Suprapubic skin (tissue), 4 donors: ENCODE data around the gene SYT2.
"Not testable (repeated sequence)": the region's sequence is repeated elsewhere in the genome, so short reads cannot be mapped to it uniquely, and the experiment has no call there.

Experiments
- EP300 ChIP-seq: sonication (generic); formaldehyde crosslinking; IDR thresholded peaks from one replicate; pipeline ENCODE4 v1.6.1; 2017; ENCODE audit warnings: antibody characterized with exemption
- POLR2A ChIP-seq, 2 donors: fragments of 450-650 bp; IDR thresholded peaks; one replicate each; pipeline ENCODE4 v1.6.1; 2017; ENCODE audit warnings: antibody characterized with exemption in 2 of 2, mild to moderate bottlenecking in 2 of 2, moderate library complexity in 2 of 2
- POLR2AphosphoS5 ChIP-seq, 3 donors: sonication (generic); formaldehyde crosslinking; IDR thresholded peaks; one replicate each; pipeline ENCODE4 v1.6.1; 2017; ENCODE audit warnings: antibody characterized with exemption in 3 of 3
- TF ChIP-seq, protein P1 (sequence below), 2 donors: fragments of 200-600 bp in 1 of 2; fragments of 450-650 bp in 1 of 2; sonication (generic) in 1 of 2; IDR thresholded peaks; one replicate each; pipeline ENCODE4 v1.5.1; 2016 to 2019; ENCODE audit warnings: antibody characterized with exemption in 2 of 2, mild to moderate bottlenecking in 1 of 2, moderate library complexity in 1 of 2

DNA sequence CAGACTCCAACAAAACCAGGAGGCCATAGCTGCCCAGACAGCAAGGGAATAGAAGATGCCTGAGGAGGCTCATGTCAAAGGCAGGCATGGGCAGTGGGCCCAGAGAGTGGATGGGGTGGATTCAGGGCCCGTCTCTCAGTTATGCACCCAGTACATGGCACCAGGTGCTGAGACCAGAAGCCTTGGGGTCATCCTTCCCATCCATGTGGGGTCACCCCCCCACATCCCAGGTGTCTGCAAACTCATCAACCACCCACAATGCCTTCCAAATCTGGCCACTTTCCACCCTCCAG is 95.1 kb downstream of the SYT2 start:
- TF ChIP-seq, protein P1, sequence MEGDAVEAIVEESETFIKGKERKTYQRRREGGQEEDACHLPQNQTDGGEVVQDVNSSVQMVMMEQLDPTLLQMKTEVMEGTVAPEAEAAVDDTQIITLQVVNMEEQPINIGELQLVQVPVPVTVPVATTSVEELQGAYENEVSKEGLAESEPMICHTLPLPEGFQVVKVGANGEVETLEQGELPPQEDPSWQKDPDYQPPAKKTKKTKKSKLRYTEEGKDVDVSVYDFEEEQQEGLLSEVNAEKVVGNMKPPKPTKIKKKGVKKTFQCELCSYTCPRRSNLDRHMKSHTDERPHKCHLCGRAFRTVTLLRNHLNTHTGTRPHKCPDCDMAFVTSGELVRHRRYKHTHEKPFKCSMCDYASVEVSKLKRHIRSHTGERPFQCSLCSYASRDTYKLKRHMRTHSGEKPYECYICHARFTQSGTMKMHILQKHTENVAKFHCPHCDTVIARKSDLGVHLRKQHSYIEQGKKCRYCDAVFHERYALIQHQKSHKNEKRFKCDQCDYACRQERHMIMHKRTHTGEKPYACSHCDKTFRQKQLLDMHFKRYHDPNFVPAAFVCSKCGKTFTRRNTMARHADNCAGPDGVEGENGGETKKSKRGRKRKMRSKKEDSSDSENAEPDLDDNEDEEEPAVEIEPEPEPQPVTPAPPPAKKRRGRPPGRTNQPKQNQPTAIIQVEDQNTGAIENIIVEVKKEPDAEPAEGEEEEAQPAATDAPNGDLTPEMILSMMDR (IDR thresholded peaks at IDR 0.05), result not testable (repeated sequence)
- TF ChIP-seq POLR2AphosphoS5 (IDR thresholded peaks at IDR 0.05); POLR2A (IDR thresholded peaks at IDR 0.05); EP300: not testable (repeated sequence)
